ENCODE data around the gene PPA1.
"Not testable (repeated sequence)": the region's sequence is repeated elsewhere in the genome, so short reads cannot be mapped to it uniquely, and the experiment has no call there.

Gene PPA1

GRCh38 chr10:70166394-70166793 is 66.8 kb downstream of the PPA1 start:
- peaks cover 54% of the 10 kb centered on the region for H3K36me3 ChIP-seq (ENCODE audit: control insufficient read depth, insufficient read depth, low read length, severe bottlenecking)
- no peaks in the 10 kb centered on the region for H3K27me3 ChIP-seq (replicated peaks; ENCODE audit: control insufficient read depth, insufficient read depth, low read length)
- DNase-seq (ENCODE audit: low read depth): no peak
- H3K9me3 ChIP-seq (ENCODE audit: control insufficient read depth, low read length): no peaks in the 10 kb centered on the region
- H3K4me3 ChIP-seq (ENCODE audit: low read length): no peak overlapping the region
- peaks cover 67% of the 10 kb centered on the region for H3K4me1 ChIP-seq (ENCODE audit: control insufficient read depth, insufficient read depth, low read length)
- no peak overlapping the region for H3K9ac ChIP-seq (ENCODE audit: low read length)

DNA sequence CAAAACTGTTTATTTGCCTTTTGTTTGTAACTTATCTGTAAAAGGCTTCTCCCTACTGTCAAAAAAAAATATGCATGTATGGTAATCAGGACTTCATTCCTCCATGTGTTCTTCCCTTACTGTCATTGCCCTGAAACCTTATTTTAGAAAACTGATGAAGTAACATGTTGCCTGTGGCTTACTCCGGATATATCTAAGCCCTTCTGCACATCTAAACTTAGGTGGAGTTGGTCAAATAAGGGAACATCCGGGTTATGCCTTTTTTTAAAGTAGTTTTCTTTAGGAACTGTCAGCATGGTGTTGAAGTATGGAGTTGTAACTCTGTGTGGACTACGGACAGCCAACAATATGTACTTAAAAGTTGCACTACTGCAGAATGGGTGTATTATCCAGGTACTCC is 69.1 kb downstream of the PPA1 start:
- H3K4me1 ChIP-seq (ENCODE audit: control insufficient read depth, insufficient read depth, low read length): peaks cover 85% of the 10 kb centered on the region
- no peak for DNase-seq (ENCODE audit: low read depth)
- H3K9me3 ChIP-seq (ENCODE audit: control insufficient read depth, low read length): no peaks in the 10 kb centered on the region
- no peaks in the 10 kb centered on the region for H3K27me3 ChIP-seq (replicated peaks; ENCODE audit: control insufficient read depth, insufficient read depth, low read length)
- no peak overlapping the region for H3K9ac ChIP-seq (ENCODE audit: low read length)
- H3K36me3 ChIP-seq (ENCODE audit: control insufficient read depth, insufficient read depth, low read length, severe bottlenecking): peaks cover 76% of the 10 kb centered on the region
- no peak overlapping the region for H3K4me3 ChIP-seq (ENCODE audit: low read length)

GRCh38 chr10:70163448-70163847 is 69.8 kb downstream of the PPA1 start:
- Histone ChIP-seq H3K9me3 (ENCODE audit: control insufficient read depth, low read length) (no peaks in the 10 kb centered on the region), H3K4me1 (ENCODE audit: control insufficient read depth, insufficient read depth, low read length) (peaks cover 88% of the 10 kb centered on the region), H3K36me3 (ENCODE audit: control insufficient read depth, insufficient read depth, low read length, severe bottlenecking) (peaks cover 83% of the 10 kb centered on the region), H3K27me3 (replicated peaks; ENCODE audit: control insufficient read depth, insufficient read depth, low read length) (no peaks in the 10 kb centered on the region), H3K9ac (ENCODE audit: low read length) (no peak overlapping the region), H3K4me3 (ENCODE audit: low read length) (peak overlapping the region; percentile 61)
- DNase-seq (ENCODE audit: low read depth): no peak

GRCh38 chr10:70162892-70163201 is 70.4 kb downstream of the PPA1 start:
- Histone ChIP-seq H3K36me3 (ENCODE audit: control insufficient read depth, insufficient read depth, low read length, severe bottlenecking) (peaks cover 80% of the 10 kb centered on the region), H3K4me3 (ENCODE audit: low read length) (peak overlapping the region; percentile 61), H3K27me3 (replicated peaks; ENCODE audit: control insufficient read depth, insufficient read depth, low read length) (no peaks in the 10 kb centered on the region), H3K9me3 (ENCODE audit: control insufficient read depth, low read length) (no peaks in the 10 kb centered on the region), H3K9ac (ENCODE audit: low read length) (peak overlapping the region; percentile 21), H3K4me1 (ENCODE audit: control insufficient read depth, insufficient read depth, low read length) (peaks cover 91% of the 10 kb centered on the region)
- no peak for DNase-seq (ENCODE audit: low read depth)

DNA sequence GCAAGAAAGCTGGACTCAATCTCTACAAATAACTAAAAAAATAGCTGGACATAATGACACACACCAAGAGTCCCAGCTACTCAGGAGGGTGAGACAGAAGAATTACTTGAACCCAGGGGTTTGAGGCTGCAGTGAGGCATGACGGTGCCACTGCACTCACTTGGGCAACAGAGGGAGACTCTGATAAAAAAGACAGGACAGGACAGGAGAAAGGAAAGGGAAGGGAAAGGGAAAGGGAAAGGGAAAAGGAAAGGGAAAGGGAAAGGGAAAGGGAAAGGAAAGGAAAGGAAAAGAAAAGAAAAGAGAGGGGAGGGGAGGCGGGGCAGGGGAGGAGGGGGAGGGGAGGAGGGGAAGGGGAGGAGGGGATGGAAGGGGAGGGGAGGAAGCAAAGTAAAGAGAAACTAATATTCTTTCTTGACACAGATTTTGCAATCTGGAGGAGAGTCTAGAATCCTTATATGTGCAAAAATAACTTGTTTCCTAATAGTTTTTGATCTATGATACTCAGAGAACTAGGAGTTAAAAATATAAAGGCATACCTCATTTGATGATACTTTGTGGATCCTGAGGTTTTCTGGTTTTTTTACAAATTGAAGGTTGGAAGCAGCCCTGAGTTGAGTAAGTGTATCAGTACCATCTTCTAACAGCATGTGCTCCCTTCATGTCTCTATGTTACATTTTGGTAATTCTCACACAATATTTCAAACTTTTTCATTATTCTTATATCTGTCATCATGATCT is 70.9 kb downstream of the PPA1 start:
- no peaks in the 10 kb centered on the region for H3K9me3 ChIP-seq (ENCODE audit: control insufficient read depth, low read length)
- H3K36me3 ChIP-seq (ENCODE audit: control insufficient read depth, insufficient read depth, low read length, severe bottlenecking): peaks cover 80% of the 10 kb centered on the region
- peak overlapping the region; percentile 65 for H3K9ac ChIP-seq (ENCODE audit: low read length)
- peak; percentile 23 for DNase-seq (ENCODE audit: low read depth)
- peak overlapping the region; percentile 61 for H3K4me3 ChIP-seq (ENCODE audit: low read length)
- H3K27me3 ChIP-seq (replicated peaks; ENCODE audit: control insufficient read depth, insufficient read depth, low read length): no peaks in the 10 kb centered on the region
- H3K4me1 ChIP-seq (ENCODE audit: control insufficient read depth, insufficient read depth, low read length): peaks cover 91% of the 10 kb centered on the region

DNA sequence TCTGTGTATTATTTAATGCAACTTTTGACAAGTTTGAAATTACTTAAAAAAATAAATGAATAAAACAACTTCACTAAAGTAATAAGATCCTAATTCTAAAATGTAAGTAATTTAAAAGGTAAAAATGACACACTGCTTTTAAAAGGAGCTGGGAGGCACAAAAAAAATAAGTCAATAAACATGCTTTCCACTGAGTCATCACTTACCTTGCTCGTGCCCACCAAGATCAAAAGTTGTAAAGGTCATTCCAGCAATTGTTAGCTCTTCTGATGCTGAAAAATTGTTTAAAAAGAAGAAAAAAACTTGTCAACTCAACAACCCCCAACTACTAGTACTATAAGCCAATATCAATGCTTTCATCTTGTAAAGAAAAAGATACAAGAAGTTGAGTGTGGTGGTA is 72.4 kb downstream of the PPA1 start:
- no peak overlapping the region for H3K9ac ChIP-seq (ENCODE audit: low read length)

GRCh38 chr10:70159366-70159765 is 73.9 kb downstream of the PPA1 start:
- H3K27me3 ChIP-seq (replicated peaks; ENCODE audit: control insufficient read depth, insufficient read depth, low read length); H3K9me3 ChIP-seq (ENCODE audit: control insufficient read depth, low read length); H3K9ac ChIP-seq (ENCODE audit: low read length); H3K4me3 ChIP-seq (ENCODE audit: low read length); DNase-seq (ENCODE audit: low read depth): not testable (repeated sequence)
- peaks cover 85% of the 10 kb centered on the region for H3K36me3 ChIP-seq (ENCODE audit: control insufficient read depth, insufficient read depth, low read length, severe bottlenecking)
- peaks cover 96% of the 10 kb centered on the region for H3K4me1 ChIP-seq (ENCODE audit: control insufficient read depth, insufficient read depth, low read length)

More for the DNA sequence above, 72.4 kb downstream of the PPA1 start:
- H3K4me3 ChIP-seq (ENCODE audit: low read length): peak overlapping the region; percentile 24
- H3K4me1 ChIP-seq (ENCODE audit: control insufficient read depth, insufficient read depth, low read length): peaks cover 93% of the 10 kb centered on the region
- H3K9me3 ChIP-seq (ENCODE audit: control insufficient read depth, low read length): no peaks in the 10 kb centered on the region
- H3K27me3 ChIP-seq (replicated peaks; ENCODE audit: control insufficient read depth, insufficient read depth, low read length): no peaks in the 10 kb centered on the region
- DNase-seq (ENCODE audit: low read depth): no peak
- H3K36me3 ChIP-seq (ENCODE audit: control insufficient read depth, insufficient read depth, low read length, severe bottlenecking): peaks cover 82% of the 10 kb centered on the region

GRCh38 chr10:70158113-70158512 is 75.1 kb downstream of the PPA1 start:
- Histone ChIP-seq H3K9me3 (ENCODE audit: control insufficient read depth, low read length) (no peaks in the 10 kb centered on the region), H3K4me1 (ENCODE audit: control insufficient read depth, insufficient read depth, low read length) (peaks cover 90% of the 10 kb centered on the region), H3K4me3 (ENCODE audit: low read length) (peak overlapping the region; percentile 36), H3K36me3 (ENCODE audit: control insufficient read depth, insufficient read depth, low read length, severe bottlenecking) (peaks cover 85% of the 10 kb centered on the region), H3K27me3 (replicated peaks; ENCODE audit: control insufficient read depth, insufficient read depth, low read length) (no peaks in the 10 kb centered on the region), H3K9ac (ENCODE audit: low read length) (peak overlapping the region; percentile 73)
- DNase-seq (ENCODE audit: low read depth): no peak

DNA sequence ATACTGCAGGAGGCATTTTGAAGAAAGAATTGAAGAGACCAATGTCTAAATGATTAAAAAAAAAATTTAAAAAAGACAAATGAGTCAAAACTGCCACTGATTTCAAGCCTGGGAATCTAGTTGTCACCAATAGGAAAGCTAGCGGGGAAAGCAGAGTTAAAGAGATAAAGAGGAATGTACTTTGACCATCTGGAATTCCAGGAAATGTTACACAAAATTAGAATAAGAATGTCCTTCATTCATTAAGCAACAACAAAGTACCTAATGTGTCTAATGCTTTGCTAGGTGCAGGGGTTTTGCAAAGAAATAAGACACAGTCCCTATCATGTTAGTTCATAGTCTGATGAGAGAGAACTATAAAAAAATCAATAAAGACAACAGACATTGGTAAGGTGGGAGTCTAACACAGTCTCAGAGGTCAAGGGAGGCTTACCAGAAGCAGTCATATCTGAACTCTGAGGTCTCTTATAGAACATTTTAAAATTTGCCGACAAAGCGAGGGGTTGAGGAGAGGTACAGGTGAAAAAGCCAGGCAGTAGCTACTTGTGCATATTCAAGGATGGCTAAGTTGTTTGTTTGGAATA is 77.9 kb downstream of the PPA1 start:
- no peaks in the 10 kb centered on the region for H3K27me3 ChIP-seq (replicated peaks; ENCODE audit: control insufficient read depth, insufficient read depth, low read length)
- DNase-seq (ENCODE audit: low read depth): no peak
- no peaks in the 10 kb centered on the region for H3K9me3 ChIP-seq (ENCODE audit: control insufficient read depth, low read length)
- peak overlapping the region; percentile 6 for H3K9ac ChIP-seq (ENCODE audit: low read length)
- no peak overlapping the region for H3K4me3 ChIP-seq (ENCODE audit: low read length)
- peaks cover 65% of the 10 kb centered on the region for H3K4me1 ChIP-seq (ENCODE audit: control insufficient read depth, insufficient read depth, low read length)
- H3K36me3 ChIP-seq (ENCODE audit: control insufficient read depth, insufficient read depth, low read length, severe bottlenecking): peaks cover 92% of the 10 kb centered on the region

All from adipocyte (in vitro differentiated cells).